ENCODE results near the gene FKBP15. TPM values are rescaled to one million over a fixed set of nuclear protein-coding genes. Genes with fewer than 3 reads are reported as not detected.

Gene FKBP15
- total and polyA plus RNA-seq, 2 donors (not counting 3 experiments of a cell fraction or from before 2014, with no cell fraction given), result 16.8 to 26.8 TPM

- H3K4me2 ChIP-seq (ENCODE audit: insufficient read depth, low read length), result no peak overlapping the region
- no peak overlapping the region for H3K27ac ChIP-seq (ENCODE audit: insufficient read depth, low read depth, low read length)
- no peak overlapping the region for H3K4me3 ChIP-seq (replicated peaks in 1 of 3; ENCODE audit: insufficient read depth in 1 of 3, low read depth in 1 of 3, low read length in 3 of 3)
- no peak overlapping the region for H3K9ac ChIP-seq (replicated peaks; ENCODE audit: extremely low read depth, insufficient read depth, low read length)
- H3K79me2 ChIP-seq (ENCODE audit: control insufficient read depth, insufficient read depth, low read length), result no peaks in the 10 kb centered on the region
- ChIA-PET POLR2A (no interaction called here), CTCF (no interaction called here)
- H3K36me3 ChIP-seq (ENCODE audit: control insufficient read depth in 2 of 2, extremely low read depth in 1 of 2, insufficient read depth in 2 of 2, low read length in 2 of 2), result peaks cover 0 to 2% of the 10 kb centered on the region in 2 experiments
- intact Hi-C loops (cut with micrococcal nuclease), result no loop called here
- no peaks in the 10 kb centered on the region for H3K9me1 ChIP-seq (replicated peaks; ENCODE audit: control insufficient read depth, extremely low read depth, insufficient read depth, low read length)
- H3K27me3 ChIP-seq (ENCODE audit: control insufficient read depth in 2 of 2, insufficient read depth in 2 of 2, low read length in 2 of 2), result no peaks in the 10 kb centered on the region
- FAIRE-seq, result no peak
- no peaks in the 10 kb centered on the region for H3K9me3 ChIP-seq (replicated peaks; ENCODE audit: control insufficient read depth, insufficient read depth, low read length)
- no peaks in the 10 kb centered on the region for H4K20me1 ChIP-seq (replicated peaks; ENCODE audit: control insufficient read depth, extremely low read depth, insufficient read depth, low read length)
- TF ChIP-seq FOS (IDR thresholded peaks at IDR 0.05; ENCODE audit: borderline replicate concordance, insufficient read depth, low read length) (no peak), POLR2A (IDR thresholded peaks at IDR 0.05; ENCODE audit: low read depth, low read length) (no peak), MYC (IDR thresholded peaks at IDR 0.05; ENCODE audit: low read depth, low read length) (no peak), EZH2 (IDR thresholded peaks at IDR 0.05; ENCODE audit: borderline replicate concordance, low read depth, low read length, severe bottlenecking) (no peak), GATA2 (IDR thresholded peaks at IDR 0.05; ENCODE audit: insufficient read depth, insufficient read length, low read depth, low read length) (no peak), POLR2AphosphoS5 (IDR thresholded peaks at IDR 0.05; ENCODE audit: insufficient read depth, low read depth, low read length) (no peak), JUN (IDR thresholded peaks at IDR 0.05; ENCODE audit: borderline replicate concordance, insufficient read depth, insufficient read length, low read depth) (no peak)
- TF ChIP-seq, protein P1, sequence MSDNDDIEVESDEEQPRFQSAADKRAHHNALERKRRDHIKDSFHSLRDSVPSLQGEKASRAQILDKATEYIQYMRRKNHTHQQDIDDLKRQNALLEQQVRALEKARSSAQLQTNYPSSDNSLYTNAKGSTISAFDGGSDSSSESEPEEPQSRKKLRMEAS (IDR thresholded peaks at IDR 0.05; ENCODE audit: insufficient read depth, insufficient read length), result no peak
- TF ChIP-seq, protein P2, sequence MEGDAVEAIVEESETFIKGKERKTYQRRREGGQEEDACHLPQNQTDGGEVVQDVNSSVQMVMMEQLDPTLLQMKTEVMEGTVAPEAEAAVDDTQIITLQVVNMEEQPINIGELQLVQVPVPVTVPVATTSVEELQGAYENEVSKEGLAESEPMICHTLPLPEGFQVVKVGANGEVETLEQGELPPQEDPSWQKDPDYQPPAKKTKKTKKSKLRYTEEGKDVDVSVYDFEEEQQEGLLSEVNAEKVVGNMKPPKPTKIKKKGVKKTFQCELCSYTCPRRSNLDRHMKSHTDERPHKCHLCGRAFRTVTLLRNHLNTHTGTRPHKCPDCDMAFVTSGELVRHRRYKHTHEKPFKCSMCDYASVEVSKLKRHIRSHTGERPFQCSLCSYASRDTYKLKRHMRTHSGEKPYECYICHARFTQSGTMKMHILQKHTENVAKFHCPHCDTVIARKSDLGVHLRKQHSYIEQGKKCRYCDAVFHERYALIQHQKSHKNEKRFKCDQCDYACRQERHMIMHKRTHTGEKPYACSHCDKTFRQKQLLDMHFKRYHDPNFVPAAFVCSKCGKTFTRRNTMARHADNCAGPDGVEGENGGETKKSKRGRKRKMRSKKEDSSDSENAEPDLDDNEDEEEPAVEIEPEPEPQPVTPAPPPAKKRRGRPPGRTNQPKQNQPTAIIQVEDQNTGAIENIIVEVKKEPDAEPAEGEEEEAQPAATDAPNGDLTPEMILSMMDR (IDR thresholded peaks at IDR 0.05; ENCODE audit: extremely low read depth in 1 of 2, insufficient read depth in 1 of 2, low read depth in 1 of 2, low read length in 2 of 2), result no peak
- DNase-seq (ENCODE audit: low read depth, low spot score), result no peak
- dilution Hi-C loops (cut with MboI; ENCODE audit: extremely low pct_ligation_motif_present, low sequenced_read_pairs), result no loop called here
- no peak overlapping the region for H2AFZ ChIP-seq (ENCODE audit: low read depth, low read length)
- H3K4me1 ChIP-seq (ENCODE audit: control insufficient read depth, extremely low read depth, insufficient read depth, low read length), result no peaks in the 10 kb centered on the region
- no TSS peak for BruUV-seq (replicated peaks)
These were observed 24.8 kb upstream of the FKBP15 start for GRCh38 chr9:113245894-113246293.

Data from endothelial cell of umbilical vein (primary cell).